Measurements from ENCODE around the gene RAB31.
A peak's percentile ranks its signal among the peaks of the same experiment; 100 is the strongest.
"Not testable (repeated sequence)": the region's sequence is repeated elsewhere in the genome, so short reads cannot be mapped to it uniquely, and the experiment has no call there.

RAB31 gene

DNA sequence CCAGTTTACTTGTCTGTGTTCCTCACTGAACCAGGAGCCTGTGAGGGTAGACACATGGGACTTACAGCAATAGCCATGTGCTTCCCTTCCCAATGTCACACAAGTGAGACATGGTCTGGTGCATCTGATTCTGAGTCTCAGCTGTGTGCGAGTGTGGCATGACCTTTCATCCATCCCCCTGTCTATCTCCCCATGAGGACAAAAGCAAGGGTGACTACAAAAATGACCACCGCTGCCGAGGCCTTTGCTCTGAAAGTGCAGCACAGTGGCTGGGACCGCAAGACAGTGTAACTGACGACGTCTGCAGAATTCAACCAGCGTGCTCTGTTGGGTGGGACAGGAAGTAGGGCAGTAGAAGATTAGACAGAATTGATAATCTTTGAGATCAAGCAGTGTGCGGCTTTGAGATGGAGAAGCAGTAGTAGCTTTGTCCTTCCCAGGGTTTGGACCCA lies 50.5 kb downstream of the RAB31 start:
- no peaks in the 10 kb centered on the region for H3K27me3 ChIP-seq (ENCODE audit: control insufficient read depth, insufficient read depth, low read length)
- H3K4me3 ChIP-seq (ENCODE audit: low read length) = no peak overlapping the region
- WGBS (ENCODE audit: insufficient coverage, insufficient read length) = no CpG with 5 or more reads among the region's 8 CpGs
- no peak for DNase-seq (ENCODE audit: low read depth, low spot score)
- no peaks in the 10 kb centered on the region for H3K36me3 ChIP-seq (ENCODE audit: control insufficient read depth, insufficient read depth, low read length)
- H3K27ac ChIP-seq (ENCODE audit: low read length) = no peak overlapping the region
- H3K4me1 ChIP-seq (ENCODE audit: control insufficient read depth, insufficient read depth, low read length) = no peaks in the 10 kb centered on the region
- no peaks in the 10 kb centered on the region for H3K9me3 ChIP-seq (ENCODE audit: control insufficient read depth, insufficient read depth, low read length)

DNA sequence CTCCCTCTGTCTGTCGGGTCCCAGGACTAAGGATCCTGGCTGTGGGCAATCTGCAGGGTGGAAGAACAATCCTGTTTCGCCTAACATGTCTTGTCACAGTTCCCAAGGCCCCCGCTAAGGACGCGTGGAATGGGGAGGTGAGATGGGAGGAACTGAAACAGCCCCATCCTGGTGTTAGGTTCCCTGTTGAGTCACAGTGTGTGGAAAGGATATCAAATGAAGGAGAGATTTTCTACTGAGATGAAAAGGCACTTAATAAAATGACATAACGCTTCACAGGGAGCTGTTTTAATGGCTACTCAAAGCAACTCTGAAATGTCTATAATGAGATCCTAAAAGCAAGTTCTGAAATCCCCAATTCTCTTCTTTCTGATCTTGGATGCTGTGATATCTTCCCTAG lies 52.5 kb downstream of the RAB31 start:
- WGBS (ENCODE audit: insufficient coverage, insufficient read length) = no CpG with 5 or more reads among the region's 6 CpGs
- Histone ChIP-seq H3K4me1 (ENCODE audit: control insufficient read depth, insufficient read depth, low read length) (no peaks in the 10 kb centered on the region), H3K27ac (ENCODE audit: low read length) (no peak overlapping the region), H3K27me3 (ENCODE audit: control insufficient read depth, insufficient read depth, low read length) (no peaks in the 10 kb centered on the region), H3K4me3 (ENCODE audit: low read length) (no peak overlapping the region), H3K9me3 (ENCODE audit: control insufficient read depth, insufficient read depth, low read length) (no peaks in the 10 kb centered on the region), H3K36me3 (ENCODE audit: control insufficient read depth, insufficient read depth, low read length) (no peaks in the 10 kb centered on the region)
- DNase-seq (ENCODE audit: low read depth, low spot score) = no peak

DNA sequence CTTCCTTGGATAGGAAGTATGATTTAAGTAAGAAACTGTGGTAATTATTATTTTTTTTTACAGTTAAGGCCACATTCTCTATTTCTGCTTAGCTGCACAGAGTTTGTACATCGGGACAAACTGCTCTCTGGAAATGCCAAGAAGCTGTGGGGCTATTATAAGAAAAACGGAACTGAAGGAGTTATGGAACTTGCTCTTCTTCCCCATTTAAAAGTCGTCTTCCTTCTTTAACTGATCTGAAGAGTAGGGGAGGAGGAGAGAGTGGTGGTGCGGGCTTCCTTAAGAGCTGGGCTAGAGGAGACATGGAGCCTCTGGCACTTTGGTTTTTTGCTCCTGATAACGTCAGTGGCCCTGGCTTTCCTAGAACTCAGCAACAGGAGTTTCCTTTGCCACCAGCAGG lies 54.4 kb downstream of the RAB31 start:
- no peak overlapping the region for H3K27ac ChIP-seq (ENCODE audit: low read length)
- no peak overlapping the region for H3K4me3 ChIP-seq (ENCODE audit: low read length)
- DNase-seq (ENCODE audit: low read depth, low spot score) = no peak
- H3K4me1 ChIP-seq (ENCODE audit: control insufficient read depth, insufficient read depth, low read length) = no peaks in the 10 kb centered on the region
- no peaks in the 10 kb centered on the region for H3K36me3 ChIP-seq (ENCODE audit: control insufficient read depth, insufficient read depth, low read length)
- H3K9me3 ChIP-seq (ENCODE audit: control insufficient read depth, insufficient read depth, low read length) = no peaks in the 10 kb centered on the region
- H3K27me3 ChIP-seq (ENCODE audit: control insufficient read depth, insufficient read depth, low read length) = no peaks in the 10 kb centered on the region
- no CpG with 5 or more reads among the region's 5 CpGs for WGBS (ENCODE audit: insufficient coverage, insufficient read length)

DNA sequence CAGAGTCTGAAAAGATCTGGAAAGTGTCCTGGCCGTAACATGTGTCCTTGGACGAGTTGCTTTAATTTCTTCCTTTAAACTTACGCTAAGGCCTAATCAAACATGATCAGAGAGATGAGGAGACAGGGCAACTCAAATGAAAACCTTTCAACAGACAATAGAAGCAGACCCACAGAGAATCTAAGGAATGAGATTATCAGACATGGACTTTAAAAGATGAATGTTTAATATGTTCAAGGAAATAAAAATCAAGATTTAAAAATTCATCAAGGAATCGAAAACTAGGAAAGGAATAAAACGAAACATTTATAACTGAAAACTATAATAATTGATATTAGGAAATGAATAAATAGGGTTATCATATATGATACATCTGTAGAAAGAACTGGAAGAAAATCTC lies 55.1 kb downstream of the RAB31 start:
- H3K27ac ChIP-seq (ENCODE audit: low read length) = no peak overlapping the region
- H3K27me3 ChIP-seq (ENCODE audit: control insufficient read depth, insufficient read depth, low read length) = no peaks in the 10 kb centered on the region
- no CpG with 5 or more reads among the region's 5 CpGs for WGBS (ENCODE audit: insufficient coverage, insufficient read length)
- H3K36me3 ChIP-seq (ENCODE audit: control insufficient read depth, insufficient read depth, low read length) = no peaks in the 10 kb centered on the region
- H3K9me3 ChIP-seq (ENCODE audit: control insufficient read depth, insufficient read depth, low read length) = no peaks in the 10 kb centered on the region
- DNase-seq (ENCODE audit: low read depth, low spot score) = no peak
- H3K4me1 ChIP-seq (ENCODE audit: control insufficient read depth, insufficient read depth, low read length) = no peaks in the 10 kb centered on the region
- no peak overlapping the region for H3K4me3 ChIP-seq (ENCODE audit: low read length)

DNA sequence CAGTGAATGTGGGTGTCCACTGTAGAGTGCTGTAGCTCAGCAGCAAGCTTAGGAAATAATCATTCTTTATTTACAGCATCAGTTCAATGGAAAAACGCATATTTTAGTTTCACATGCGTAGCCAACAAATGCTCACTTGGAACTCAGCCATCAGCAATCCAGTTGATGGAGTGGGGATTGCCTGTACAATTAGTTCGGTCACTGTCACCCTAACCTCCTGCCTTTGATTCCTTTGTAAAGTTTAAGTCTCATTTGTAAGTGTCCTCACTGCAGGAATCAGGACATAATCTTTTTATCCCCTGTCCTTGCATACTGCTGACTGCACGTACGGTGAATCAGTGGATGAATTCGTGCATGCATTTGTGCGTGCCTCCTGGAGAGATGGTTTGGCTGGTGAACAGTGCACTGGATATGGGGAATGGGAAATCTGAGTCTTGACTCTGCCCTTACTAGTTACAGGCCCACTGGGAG lies 55.9 kb downstream of the RAB31 start:
- Histone ChIP-seq H3K9me3 (ENCODE audit: control insufficient read depth, insufficient read depth, low read length) (no peaks in the 10 kb centered on the region), H3K4me3 (ENCODE audit: low read length) (no peak overlapping the region), H3K36me3 (ENCODE audit: control insufficient read depth, insufficient read depth, low read length) (no peaks in the 10 kb centered on the region), H3K27ac (ENCODE audit: low read length) (no peak overlapping the region), H3K4me1 (ENCODE audit: control insufficient read depth, insufficient read depth, low read length) (no peaks in the 10 kb centered on the region), H3K27me3 (ENCODE audit: control insufficient read depth, insufficient read depth, low read length) (no peaks in the 10 kb centered on the region)
- DNase-seq (ENCODE audit: low read depth, low spot score) = no peak
- whole genome bisulfite sequencing (ENCODE audit: insufficient coverage, insufficient read length) = no CpG with 5 or more reads among the region's 7 CpGs

DNA sequence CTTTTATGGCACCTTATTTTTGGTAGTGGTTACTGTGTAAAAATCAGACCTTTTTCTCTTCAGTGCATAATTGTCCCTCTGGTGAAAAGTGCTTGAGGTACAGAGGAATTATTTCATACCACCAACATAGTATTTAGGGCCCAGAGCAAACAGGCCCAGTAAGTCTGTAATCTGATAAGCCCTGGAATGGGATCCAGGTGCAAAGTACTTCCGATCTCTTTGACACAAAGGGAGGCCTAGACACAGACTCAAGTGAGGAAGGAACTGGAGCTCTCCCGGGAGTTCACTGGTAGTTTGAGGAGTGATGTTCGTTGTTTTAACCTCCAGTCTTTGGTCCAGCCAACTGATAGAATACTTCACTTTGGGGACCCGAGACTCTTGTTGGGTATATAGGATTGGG lies 57.4 kb downstream of the RAB31 start:
- H3K4me3 ChIP-seq (ENCODE audit: low read length) = no peak overlapping the region
- H3K36me3 ChIP-seq (ENCODE audit: control insufficient read depth, insufficient read depth, low read length) = no peaks in the 10 kb centered on the region
- WGBS (ENCODE audit: insufficient coverage, insufficient read length) = no CpG with 5 or more reads among the region's 4 CpGs
- DNase-seq (ENCODE audit: low read depth, low spot score) = no peak
- no peaks in the 10 kb centered on the region for H3K27me3 ChIP-seq (ENCODE audit: control insufficient read depth, insufficient read depth, low read length)
- H3K4me1 ChIP-seq (ENCODE audit: control insufficient read depth, insufficient read depth, low read length) = no peaks in the 10 kb centered on the region
- no peaks in the 10 kb centered on the region for H3K9me3 ChIP-seq (ENCODE audit: control insufficient read depth, insufficient read depth, low read length)
- no peak overlapping the region for H3K27ac ChIP-seq (ENCODE audit: low read length)

DNA sequence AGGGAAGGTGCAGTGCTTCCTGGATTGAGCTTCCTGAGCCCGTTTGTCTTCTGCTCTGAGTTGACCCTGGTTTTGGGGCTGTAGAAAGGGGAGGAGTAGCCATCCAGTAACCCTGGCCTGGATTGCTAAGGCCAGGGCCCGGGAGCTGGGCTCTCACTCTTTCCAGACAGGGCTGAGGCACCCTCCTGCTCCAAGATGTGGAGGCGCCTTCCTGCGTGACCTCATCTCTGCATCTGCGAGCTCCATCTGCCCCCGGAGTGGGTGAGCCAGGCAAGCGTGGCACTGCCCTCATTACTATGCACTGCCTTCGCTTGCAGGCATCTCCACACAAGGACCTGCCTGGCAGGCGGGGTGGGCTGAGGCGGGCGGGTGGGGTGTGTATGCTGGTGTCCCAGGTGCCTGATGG lies 58.0 kb downstream of the RAB31 start:
- WGBS (ENCODE audit: insufficient coverage, insufficient read length) = no CpG with 5 or more reads among the region's 11 CpGs
- Histone ChIP-seq H3K27ac (ENCODE audit: low read length) (no peak overlapping the region), H3K4me3 (ENCODE audit: low read length) (no peak overlapping the region), H3K36me3 (ENCODE audit: control insufficient read depth, insufficient read depth, low read length) (no peaks in the 10 kb centered on the region), H3K9me3 (ENCODE audit: control insufficient read depth, insufficient read depth, low read length) (no peaks in the 10 kb centered on the region), H3K4me1 (ENCODE audit: control insufficient read depth, insufficient read depth, low read length) (no peaks in the 10 kb centered on the region), H3K27me3 (ENCODE audit: control insufficient read depth, insufficient read depth, low read length) (no peaks in the 10 kb centered on the region)
- no peak for DNase-seq (ENCODE audit: low read depth, low spot score)

DNA sequence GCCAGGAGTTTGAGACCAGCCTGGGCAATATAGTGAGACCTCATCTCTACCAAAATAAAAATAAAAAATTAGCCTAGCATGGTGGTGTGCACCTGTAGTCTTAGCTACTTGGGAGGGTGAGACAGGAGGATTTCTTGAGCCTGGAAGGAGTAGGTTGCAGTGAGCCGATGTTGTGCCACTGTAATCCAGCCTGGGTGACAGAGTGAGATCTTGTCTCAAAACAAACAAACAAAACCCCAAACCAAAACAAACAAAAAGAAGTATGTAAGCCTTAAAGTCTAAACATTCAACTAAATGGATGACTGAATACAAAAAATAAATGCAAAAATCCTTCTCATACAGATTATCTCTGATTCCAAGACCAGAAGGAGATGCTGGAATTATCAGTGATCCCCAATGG lies 58.6 kb downstream of the RAB31 start:
- DNase-seq (ENCODE audit: low read depth, low spot score) = no peak
- no peak overlapping the region for H3K4me3 ChIP-seq (ENCODE audit: low read length)

DNA sequence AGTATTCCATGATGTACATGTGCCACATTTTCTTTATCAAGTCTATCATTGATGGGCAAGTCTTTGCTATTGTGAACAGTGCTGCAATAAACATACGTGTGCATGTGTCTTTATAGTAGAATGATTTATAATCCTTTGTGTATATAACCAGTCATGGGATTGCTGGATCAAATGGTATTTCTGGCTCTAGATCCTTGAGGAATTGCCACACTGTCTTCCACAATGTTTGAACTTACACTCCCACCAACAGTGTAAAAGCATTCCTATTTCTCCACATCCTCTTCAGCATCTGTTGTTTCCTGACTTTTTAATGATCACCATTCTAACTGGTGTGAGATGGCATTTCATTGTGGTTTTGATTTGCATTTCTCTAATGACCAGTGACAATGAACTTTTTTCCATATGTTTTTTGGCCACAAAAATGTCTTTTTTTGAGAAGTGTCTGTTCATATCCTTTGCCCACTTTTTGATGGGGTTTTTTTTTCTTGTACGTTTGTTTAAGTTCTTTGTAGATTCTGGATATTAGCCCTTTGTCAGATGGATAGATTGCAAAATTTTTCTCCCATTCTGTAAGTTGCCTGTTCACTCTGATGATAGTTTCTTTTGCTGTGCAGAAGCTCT lies 60.1 kb downstream of the RAB31 start:
- not testable (repeated sequence) for H3K4me3 ChIP-seq (ENCODE audit: low read length); H3K27ac ChIP-seq (ENCODE audit: low read length); DNase-seq (ENCODE audit: low read depth, low spot score); H3K9me3 ChIP-seq (ENCODE audit: control insufficient read depth, insufficient read depth, low read length); H3K4me1 ChIP-seq (ENCODE audit: control insufficient read depth, insufficient read depth, low read length); H3K36me3 ChIP-seq (ENCODE audit: control insufficient read depth, insufficient read depth, low read length); H3K27me3 ChIP-seq (ENCODE audit: control insufficient read depth, insufficient read depth, low read length)
- WGBS (ENCODE audit: insufficient coverage, insufficient read length) = no CpG with 5 or more reads among the region's 2 CpGs

More for the DNA sequence above, 58.6 kb downstream of the RAB31 start:
- Histone ChIP-seq H3K9me3 (ENCODE audit: control insufficient read depth, insufficient read depth, low read length) (no peaks in the 10 kb centered on the region), H3K36me3 (ENCODE audit: control insufficient read depth, insufficient read depth, low read length) (no peaks in the 10 kb centered on the region), H3K27ac (ENCODE audit: low read length) (no peak overlapping the region), H3K4me1 (ENCODE audit: control insufficient read depth, insufficient read depth, low read length) (no peaks in the 10 kb centered on the region), H3K27me3 (ENCODE audit: control insufficient read depth, insufficient read depth, low read length) (no peaks in the 10 kb centered on the region)
- no CpG with 5 or more reads among the region's 1 CpG for WGBS (ENCODE audit: insufficient coverage, insufficient read length)

DNA sequence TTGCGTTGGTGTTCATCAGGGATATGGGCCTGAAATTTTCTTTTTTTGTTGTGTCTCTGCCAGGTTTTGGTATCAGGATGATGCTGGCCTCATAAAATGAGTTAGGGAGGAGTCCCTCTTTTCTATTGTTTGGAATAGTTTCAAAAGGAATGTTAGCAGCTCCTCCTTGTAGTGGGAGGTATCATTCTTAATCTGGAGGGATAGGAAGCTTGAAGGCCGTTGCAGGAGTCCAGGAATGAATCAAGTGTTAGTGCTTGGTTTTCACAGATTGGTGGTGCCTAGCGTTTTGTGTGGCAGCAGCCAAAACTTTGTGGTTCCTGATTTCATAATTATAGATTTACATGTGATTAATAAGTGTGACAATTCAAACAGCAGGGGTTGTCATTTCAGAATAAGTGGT lies 62.0 kb downstream of the RAB31 start:
- H3K9me3 ChIP-seq (ENCODE audit: control insufficient read depth, insufficient read depth, low read length); H3K27ac ChIP-seq (ENCODE audit: low read length); H3K4me3 ChIP-seq (ENCODE audit: low read length); H3K36me3 ChIP-seq (ENCODE audit: control insufficient read depth, insufficient read depth, low read length); H3K4me1 ChIP-seq (ENCODE audit: control insufficient read depth, insufficient read depth, low read length); DNase-seq (ENCODE audit: low read depth, low spot score); H3K27me3 ChIP-seq (ENCODE audit: control insufficient read depth, insufficient read depth, low read length): not testable (repeated sequence)
- WGBS (ENCODE audit: insufficient coverage, insufficient read length) = no CpG with 5 or more reads among the region's 3 CpGs

DNA sequence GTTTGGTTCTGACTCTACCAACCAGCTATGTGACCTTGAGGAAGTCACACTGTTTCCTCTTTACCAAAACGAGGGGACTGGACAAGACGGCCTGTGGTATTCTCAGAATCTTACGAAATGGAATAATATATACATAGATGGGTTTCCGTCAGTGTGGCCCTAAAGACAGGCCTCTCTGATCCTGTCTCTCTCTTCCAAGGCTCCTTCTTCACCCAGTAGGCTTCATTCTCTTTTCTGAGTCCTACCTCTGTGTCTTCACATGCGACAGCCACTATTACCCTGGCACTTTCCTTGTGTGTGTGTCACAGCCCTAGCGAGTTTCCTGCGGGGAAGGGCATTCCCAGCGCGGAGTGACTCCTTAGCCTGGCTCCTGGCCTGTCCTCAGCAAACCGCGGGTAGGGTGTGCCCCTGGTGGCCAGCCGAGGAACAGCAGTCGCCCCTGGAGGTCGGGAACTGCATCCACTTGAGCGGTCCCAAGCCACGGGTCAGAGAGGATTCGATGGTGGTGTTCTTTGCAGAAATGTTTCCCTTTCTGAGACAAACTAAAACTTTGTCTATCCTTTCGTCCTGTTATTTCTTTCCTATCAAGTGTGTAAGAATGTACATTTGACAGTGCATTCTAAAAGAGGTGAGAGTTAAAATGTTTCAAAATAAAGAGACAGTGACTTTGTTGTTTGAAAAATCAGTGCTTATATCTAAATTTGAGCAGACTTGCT lies 63.3 kb downstream of the RAB31 start:
- no CpG with 5 or more reads among the region's 18 CpGs for WGBS (ENCODE audit: insufficient coverage, insufficient read length)
- H3K27ac ChIP-seq (ENCODE audit: low read length) = no peak overlapping the region
- peak; percentile 71 for DNase-seq (ENCODE audit: low read depth, low spot score)

More for the DNA sequence above, 63.3 kb downstream of the RAB31 start:
- Histone ChIP-seq H3K4me1 (ENCODE audit: control insufficient read depth, insufficient read depth, low read length) (0 out of 2 replicates have a peak, but pooled peaks cover 2% of the 10 kb centered on the region), H3K36me3 (ENCODE audit: control insufficient read depth, insufficient read depth, low read length) (no peaks in the 10 kb centered on the region), H3K9me3 (ENCODE audit: control insufficient read depth, insufficient read depth, low read length) (no peaks in the 10 kb centered on the region), H3K4me3 (ENCODE audit: low read length) (no peak overlapping the region), H3K27me3 (ENCODE audit: control insufficient read depth, insufficient read depth, low read length) (no peaks in the 10 kb centered on the region)

Measured in iPS DF 6.9 (cell line).